Gastrocnemius medialis (tissue), 4 donors: ENCODE results near the gene NSD2.

Experiments
- CTCF ChIP-seq, 5 experiments: fragments of 450-650 bp in 3 of 5; fragments of 200-600 bp in 2 of 5; sonication (generic) in 2 of 5; IDR thresholded peaks in 4 of 5; conservative IDR thresholded peaks in 1 of 5; 1 replicate in 4 of 5; 2 replicates in 1 of 5; pipeline ENCODE4 v1.5.1; 2016 to 2019; ENCODE audit warnings: antibody characterized with exemption in 5 of 5, mild to moderate bottlenecking in 3 of 5, moderate library complexity in 3 of 5
- POLR2A ChIP-seq, 2 donors: fragments of 450-650 bp; IDR thresholded peaks; one replicate each; pipeline ENCODE4 v1.6.1; 2017; ENCODE audit warnings: antibody characterized with exemption in 2 of 2, mild to moderate bottlenecking in 2 of 2, moderate library complexity in 2 of 2

- no peak for TF ChIP-seq CTCF (IDR thresholded peaks at IDR 0.05 in 4 of 5, conservative IDR thresholded peaks at IDR 0.05 in 1 of 5)
- no peak for TF ChIP-seq POLR2A (IDR thresholded peaks at IDR 0.05)
Observed at GRCh38 chr4:1873291-1873690, 2.1 kb downstream of the NSD2 start.
